NCI-H128 (cell line): ENCODE results near the gene SLC25A26.

ENCODE experiments used
- DNase-seq: peaks from one replicate; lab custom pipeline; 2025; ENCODE audit not compliant: unreplicated experiment; lab: John Stamatoyannopoulos, UW

Gene SLC25A26

DNA sequence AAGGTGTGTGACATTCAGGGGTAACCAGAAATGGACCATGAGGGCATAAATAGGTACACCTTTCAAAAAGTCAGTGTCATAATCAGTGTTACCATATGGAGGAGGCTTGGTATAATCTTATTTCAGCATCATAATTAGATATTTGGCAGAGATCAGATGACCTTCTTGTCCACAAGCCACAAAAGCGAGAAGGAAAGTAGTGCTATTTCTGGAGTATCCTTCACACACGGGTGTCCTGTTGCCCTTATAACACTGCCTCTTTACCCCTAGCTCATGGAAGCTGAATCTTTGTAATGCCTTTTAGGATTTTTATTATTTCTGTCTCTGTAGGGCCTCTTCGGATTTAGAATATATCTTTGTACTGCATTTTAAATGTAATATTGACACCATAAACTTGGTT lies 147.2 kb downstream of the SLC25A26 start:
- no peak for DNase-seq

DNA sequence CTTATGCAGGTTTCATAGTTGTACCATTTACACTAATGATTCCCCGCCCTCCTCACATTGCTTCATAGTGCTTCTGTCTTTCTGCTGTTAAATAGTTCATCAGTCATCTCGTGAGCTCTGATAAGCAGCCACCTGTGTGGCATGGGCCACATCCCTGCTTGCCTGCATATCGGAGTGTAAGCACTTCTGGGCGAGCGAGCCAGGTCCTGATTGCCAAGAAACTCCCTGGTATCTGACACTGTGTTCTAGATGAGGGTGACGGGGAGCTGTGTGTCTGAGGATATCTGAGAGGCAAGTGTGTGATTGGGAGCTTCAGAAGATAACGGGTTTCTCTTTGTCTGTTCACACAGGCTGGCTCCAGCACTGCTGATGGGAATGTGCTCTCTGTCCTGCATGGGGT lies 149.4 kb downstream of the SLC25A26 start:
- no peak for DNase-seq

DNA sequence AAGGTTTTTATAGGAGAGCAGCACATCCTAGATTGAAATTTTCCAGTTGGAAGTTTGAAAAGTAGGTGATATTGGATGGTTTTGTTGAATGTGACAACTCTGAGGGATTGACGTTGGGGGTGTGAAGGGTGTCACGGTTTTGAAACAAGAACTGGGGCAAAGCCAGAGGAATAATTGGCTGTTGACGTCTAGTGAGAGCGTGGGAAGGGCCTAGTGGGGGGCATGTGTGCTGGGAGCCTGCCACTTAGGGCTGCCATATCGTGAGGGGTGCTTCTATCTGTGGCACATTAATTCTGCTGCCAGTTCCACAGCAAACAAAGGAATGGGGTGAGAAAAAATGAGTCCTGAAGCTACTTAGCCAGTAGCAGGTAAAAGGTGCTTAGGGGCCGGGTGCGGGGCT lies 150.6 kb downstream of the SLC25A26 start:
- DNase-seq = no peak

DNA sequence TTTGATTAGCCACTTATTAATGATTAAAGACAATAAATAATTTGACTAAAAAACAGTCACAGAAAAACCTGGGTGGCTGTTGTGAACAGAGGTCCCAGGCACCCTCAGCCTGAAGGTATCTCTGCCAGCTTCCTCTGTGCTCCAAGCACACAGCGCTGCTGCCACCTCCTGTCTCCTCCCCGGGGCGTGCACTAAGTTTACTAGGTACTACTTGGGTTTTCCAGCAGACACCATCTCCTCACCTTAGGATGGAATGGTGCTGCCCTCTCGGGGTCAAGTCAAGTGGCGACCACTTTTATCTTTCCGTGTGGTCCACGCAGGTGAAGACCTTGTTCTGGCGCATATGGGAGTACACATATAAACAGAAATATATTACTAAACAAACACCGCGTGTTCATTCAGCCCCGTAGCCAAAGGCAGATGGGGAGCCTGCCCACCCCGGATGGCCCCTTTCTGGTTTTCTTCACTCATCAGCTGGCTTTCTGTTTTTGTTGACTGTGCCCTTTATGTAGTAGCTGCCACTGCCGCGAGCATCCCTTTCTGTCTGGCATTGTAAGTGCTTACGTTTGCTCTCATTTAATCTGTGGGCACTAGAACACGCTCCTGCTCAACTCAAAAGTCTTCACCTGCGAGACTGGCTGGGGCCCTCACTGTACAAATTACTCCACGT lies 152.0 kb downstream of the SLC25A26 start:
- DNase-seq = no peak

DNA sequence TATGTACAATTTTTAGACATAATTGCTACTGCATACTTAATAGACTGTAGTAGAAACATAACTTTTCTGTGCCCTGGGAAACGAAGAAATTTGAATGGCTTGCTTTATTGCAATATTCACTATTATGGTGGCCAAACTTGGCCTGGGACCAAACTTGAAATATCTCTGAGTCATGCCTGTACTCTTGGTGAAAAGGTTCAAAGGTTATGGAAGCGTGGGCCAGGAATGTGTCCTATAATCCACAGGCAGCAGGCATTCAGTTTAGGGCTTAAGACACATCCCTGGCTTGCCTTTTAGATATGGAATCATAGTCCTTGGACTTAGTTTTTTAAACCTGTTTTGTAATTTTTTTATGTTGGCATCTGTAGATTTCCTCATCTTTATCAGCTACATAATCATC lies 155.8 kb downstream of the SLC25A26 start:
- no peak for DNase-seq

DNA sequence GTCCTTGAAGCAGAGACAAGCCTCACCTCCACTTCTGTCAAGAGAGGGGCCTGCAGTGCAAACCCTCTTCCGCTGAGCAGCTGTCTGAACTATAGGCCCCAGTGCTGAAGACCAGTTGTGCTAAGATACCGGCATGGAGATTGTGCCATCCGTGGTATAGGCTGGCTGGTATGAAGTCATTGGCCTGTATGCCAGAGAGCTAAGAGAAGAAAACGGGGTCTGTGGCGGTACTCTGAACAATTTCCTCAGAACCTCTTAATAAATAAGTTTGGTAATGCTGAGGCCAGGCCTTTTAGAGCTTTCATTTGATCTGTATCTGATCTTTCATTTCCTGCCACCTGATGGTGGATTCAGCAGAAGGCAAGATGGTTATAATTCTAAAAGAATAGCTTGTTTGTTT lies 157.0 kb downstream of the SLC25A26 start:
- DNase-seq = no peak

DNA sequence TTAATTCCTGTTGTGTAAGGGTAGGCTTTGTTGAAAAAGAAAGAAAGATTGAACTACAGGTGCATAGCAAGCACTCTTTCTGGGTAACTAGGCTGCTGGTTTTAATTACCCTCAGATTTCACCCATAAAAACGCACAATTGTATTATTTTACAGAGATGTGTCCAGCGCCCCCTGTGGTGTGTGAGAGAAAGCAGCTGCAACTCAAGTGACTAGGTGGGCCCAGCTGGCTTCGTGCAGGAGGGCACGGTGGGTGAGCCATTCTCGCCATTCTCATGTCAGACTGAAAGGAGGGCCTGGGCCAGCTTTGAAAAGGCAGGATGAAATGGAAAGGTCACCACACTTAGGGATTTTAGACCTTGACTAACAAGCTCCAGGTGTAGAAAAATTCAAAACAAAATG lies 157.5 kb downstream of the SLC25A26 start:
- no peak for DNase-seq

DNA sequence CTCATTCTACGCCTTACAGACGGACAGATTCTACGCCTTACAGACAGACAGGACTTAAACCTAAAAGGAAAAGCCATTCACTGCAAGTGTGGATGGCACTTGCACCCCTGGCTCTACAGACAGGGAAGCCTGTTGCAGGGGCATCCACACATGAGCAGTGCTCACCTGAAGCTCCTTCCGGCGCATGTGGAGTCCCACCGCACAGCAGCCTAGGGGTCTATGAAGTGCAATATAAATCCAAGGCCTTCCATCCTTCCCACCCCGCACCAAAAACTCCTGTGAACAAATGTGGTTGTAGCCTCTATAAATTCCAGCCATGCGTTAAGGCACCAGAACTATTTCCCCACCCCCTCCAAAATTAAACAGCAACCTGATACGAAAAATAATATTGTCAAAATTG lies 158.8 kb downstream of the SLC25A26 start:
- DNase-seq = no peak

DNA sequence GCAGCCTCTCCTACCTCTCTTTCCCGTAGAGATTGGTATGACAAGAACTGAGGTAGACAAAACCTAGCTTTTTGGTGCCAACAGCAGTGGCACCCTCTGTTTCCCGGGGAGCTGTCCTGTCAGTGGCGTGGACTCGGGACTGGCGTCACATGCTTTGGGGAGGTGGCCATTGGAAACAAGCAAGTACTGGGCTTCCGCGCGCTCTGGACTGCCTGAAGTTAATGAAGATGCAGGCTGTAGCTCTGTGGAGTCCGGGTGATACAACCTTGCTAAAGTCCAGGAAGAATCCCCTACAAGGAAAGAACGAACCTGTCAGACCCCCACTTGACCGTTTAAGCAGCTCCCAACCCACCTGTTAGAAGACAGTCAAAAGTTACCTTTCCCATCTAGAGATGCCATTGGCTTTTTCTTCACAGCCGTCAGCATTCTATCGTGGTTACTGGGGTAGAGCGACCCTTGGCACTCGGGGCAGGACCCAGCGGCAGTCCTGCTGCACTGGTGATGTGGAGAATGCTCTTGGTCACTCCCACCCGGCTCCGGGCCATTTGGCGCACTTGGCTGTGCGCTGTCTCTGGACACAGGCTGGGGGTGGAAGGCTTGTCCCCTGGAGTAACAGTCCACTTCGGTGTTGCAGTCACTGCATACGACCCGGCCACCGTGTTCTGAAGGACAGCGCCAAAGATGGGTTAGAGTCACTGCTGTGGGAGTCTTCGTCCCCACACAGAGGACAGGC lies 159.6 kb downstream of the SLC25A26 start:
- DNase-seq = no peak

DNA sequence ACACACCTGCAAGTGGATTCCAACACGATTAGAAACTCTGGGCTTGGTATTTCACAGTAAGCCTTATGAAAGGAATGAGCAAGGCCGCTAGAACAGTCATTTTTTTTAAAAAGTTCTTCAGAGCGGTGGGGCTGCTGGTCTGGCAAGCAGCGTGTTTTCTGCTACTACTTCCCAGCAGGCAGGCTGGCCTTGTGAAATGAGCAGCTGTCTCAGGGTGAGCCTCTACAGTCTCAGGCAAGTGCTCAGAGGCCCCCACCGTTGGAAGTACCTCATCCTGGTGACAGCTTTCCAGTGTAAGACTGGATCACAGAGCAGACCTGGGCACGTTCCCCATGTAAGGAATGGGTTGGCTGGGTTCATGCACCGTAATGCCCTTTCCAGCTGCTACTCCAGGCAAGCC lies 160.8 kb downstream of the SLC25A26 start:
- no peak for DNase-seq

DNA sequence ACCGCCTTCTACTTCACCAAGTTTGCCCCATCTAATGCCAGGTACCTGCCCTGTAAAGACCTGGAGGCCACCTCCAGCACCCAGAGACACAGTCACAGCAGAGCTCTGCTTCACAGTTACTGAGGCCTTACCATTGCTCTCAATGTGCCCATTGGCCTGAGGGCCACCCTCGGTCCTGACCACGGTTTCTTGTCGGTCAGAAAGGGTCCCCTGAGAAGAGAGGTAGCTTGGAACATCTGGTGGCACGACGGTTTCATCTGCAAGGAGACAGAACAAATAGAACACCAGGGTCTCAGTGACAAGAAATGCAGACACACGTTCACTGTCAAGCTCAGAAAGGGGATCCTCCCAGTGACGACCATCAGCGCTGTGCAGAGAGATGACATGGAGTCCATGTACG lies 161.3 kb downstream of the SLC25A26 start:
- DNase-seq = no peak

DNA sequence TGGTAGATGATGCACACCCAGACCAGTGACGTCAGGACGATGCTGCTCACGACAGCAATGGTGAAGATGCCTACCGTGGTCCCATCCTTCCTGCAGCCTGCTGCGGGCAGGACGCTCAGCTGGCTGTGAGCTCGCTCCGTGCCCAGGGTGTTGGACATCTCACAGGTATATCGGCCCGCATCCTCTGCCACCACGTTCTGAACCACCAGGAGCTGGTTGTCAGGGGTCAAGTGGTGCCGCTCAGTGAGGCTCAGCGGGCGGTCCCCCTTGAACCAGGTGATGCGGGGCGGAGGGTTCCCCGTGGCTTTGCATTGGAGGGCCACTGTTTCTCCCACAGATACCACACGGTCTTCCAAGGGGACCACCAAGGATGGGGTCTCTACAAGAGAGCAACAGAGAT lies 162.2 kb downstream of the SLC25A26 start:
- no peak for DNase-seq

DNA sequence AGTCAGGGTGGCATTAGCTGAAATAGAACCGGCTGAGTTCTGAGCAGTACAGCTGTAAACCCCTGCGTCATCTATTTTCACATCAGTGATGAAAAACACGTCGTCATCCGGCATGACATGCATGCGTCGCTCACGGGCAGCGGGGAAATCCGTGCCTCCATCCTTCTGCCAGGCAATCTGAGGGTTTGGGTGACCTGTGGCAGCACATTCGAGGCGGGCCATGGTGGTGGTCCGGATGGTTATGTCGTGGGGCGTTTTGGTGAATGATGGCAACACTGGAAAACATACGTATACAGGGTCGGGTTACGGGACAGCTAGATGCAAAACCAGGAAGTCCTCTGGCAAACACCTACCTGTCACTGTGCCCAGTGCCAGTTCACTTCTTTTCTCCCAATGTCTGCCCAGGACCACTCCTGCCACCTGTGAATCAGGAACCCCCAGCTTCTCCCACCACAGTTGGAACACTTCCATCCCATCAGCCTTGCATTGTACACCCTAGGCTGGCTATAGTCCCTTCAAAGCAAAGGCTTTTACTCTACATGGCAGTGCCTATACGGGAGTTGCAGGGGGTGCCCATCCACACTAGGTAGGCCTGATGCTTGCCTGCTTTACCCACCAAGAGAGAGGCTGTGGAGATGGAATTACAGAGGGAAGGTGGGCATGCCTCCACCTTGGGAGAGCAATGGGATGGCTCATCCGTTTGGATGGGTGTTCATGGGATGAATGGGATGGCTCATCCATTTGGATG lies 163.4 kb downstream of the SLC25A26 start:
- no peak for DNase-seq

DNA sequence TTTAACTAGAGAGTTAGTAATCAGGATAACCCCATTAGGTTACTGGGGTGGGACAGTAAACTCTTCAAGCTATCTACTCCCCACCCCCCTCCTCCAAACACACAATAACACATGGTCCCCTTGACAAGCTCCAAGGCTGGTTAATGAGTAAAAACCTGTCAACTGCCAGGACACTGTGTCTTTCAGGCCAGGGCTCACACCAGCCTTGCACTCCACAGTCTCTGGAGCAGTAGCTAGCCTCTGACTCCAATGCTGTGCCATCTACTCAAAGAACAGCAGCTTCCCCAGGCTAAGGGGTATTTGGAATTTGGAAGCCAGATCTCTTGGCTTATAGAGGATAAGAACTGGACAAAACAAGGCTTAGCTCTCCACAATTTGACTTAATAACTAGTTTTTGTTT lies 164.3 kb downstream of the SLC25A26 start:
- DNase-seq = no peak

DNA sequence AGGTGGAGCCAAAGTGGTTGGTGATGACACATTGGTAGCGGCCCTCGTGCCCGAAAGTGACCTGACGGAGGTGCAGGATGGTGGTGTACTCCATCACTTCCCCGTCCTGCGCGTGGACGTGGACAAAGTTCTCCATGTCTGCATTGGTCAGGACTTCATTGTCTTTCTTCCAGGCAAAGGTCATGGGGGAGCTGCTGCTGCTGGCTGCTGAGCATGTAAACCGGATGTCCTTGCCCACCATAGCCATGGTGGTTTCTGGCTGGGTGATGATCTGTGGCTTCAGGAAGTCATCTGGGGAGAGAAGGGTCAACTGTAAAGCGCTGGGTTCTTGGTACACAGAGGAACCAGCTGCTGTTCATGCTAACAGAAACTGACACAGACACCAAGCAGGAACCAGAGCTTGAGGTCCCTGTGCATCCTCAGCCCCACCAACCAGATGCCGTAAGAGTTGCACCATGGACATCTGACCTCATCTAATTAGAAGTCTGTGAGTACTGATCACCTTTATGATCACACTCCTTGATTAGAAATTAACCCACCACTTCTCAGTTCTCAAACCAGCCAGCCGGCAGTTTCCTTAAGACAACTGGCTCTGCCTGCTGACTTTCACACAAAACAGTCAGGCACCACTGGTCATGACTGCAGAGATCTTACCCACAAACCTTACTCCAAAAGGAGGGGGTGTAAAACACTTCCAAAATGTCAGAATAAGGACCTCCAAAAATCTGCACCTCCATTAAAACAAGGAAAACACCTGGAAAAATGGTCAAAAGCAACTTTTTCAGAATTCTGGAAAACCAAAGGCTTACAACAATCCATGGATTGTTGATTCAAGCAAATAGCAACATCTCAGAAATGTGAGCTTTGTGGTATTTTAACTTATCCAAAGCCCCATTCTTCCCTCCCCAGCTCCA lies 165.5 kb downstream of the SLC25A26 start:
- no peak for DNase-seq

DNA sequence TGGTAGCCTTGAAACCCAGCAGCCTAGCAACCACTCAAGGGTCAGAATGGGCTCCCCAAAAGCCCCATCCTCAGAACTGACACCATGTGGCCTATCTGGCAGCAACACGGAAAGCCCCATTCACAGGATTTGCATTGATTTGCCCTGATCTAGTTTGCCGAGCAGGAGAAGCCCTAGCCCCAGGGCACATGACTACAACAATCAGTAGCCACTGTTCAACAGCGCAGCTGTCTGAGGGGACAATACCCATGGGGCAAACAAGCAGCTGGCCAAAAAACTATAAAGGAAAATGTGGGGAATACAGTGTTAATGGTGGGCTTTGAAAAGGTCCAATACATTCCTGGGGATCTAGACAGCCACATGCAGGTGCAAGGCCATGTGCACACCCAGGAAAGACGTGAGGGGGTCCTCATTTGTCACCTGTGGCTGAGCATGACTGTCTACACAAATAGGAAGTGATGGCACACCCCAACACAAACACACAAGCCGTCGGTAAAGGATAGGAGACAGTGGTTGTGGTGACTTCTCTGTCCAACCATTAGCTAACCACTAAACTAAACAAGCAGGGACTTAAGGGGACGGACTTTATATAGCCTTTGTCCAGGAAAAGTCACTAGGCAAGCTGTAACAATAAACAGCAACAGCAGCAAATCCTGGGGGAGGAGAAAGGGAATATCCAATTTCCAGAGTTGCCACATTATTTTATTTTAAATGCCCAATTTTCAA lies 166.3 kb downstream of the SLC25A26 start:
- no peak for DNase-seq

DNA sequence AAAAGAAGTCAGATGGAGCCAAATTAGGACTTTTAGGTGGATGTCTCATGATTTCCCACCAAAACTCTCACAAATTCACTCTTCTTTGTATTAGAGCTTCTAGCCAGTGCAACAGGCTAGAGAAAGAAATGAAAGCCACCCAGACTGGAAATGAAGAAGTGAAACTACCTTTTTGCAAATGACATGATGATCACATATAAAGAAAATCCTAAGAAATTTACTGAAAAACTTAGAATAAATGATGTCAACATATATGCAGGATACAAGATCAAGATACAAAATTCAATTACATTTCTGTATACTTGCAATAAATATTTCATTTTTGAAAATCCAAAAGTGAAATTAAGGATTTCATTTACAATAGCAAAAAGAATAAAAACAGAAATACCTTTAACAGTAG lies 169.2 kb downstream of the SLC25A26 start:
- no peak for DNase-seq

DNA sequence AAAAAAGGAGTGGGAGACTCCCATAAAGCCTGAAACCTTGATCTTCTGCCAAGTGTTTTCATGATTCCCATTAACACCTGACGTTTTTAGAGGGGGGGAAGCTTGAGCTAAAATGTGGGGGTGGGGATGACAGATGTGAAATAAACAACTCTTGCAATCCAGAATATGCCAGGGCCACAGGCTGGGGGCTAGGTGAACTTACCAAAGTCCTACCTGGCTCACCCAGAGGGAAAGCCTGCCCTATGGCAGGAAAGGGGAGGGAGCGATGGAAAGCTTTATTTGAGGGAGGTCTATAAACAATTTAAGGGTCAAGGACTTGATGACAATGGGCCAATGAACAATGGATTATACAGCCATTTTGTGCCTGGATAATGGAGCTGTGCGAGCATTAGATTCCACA lies 171.7 kb downstream of the SLC25A26 start:
- no peak for DNase-seq

DNA sequence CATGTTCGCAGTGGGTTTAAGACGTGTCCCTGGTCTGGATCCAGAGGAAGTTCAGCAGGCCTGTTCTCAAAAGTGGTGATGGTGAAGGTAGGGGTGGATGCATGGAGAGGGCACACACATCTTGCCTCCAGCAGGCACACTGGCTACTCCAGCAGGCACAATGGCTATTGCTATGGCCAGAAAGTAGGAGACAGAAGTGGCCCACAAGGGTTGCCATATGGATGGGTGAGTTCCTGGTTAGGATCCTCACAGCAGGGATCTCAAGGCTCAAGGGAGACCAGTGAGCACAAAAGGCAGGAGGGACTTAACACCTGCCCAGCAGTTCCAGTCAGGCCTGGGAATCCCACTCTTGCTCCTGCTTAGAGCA lies 172.1 kb downstream of the SLC25A26 start:
- no peak for DNase-seq

DNA sequence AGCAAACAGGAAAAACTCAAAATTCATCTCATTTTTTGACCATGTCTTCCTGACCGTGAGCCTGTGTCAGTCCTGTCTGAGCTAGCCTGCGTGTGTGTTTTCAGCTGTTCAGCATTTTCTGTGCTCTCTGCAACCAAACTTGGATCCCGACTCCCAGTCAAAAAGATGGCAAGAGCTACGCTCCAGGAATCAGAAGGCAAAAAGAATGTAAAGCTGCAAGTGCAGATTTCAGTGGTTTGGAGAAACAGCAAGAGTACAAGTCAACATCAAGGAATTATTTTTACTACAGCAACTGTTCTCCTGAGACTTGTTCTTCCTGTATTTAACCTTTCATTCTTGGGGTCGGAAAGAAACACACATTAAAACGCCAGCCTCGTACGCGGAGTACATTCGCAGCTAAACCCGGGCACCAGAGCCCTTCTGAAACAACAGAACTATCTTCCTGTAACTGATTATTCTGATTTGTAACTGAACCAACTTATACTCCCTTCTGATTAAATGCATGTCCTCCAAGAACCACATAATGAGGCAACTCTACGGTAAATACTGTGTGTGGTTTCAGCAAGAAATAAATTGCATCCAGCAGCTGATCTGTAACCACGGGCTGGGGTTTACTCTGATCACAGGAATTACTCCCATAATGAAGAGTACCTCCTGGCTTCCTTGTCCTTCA lies 172.7 kb downstream of the SLC25A26 start:
- DNase-seq = no peak
